ENCODE measurements around the gene LORICRIN. TPM values are rescaled to one million over a fixed set of nuclear protein-coding genes. Genes with fewer than 3 reads are reported as not detected.
A peak's percentile ranks its signal among the peaks of the same experiment; 100 is the strongest.
"Not testable (repeated sequence)": the region's sequence is repeated elsewhere in the genome, so short reads cannot be mapped to it uniquely, and the experiment has no call there.

The LORICRIN gene
- total RNA-seq, 1 donor: not detected

GRCh38 chr1:153220606-153221303 lies 38.7 kb upstream of the LORICRIN start:
- DNase-seq (ENCODE audit: low read depth): no peak
- H3K4me3 ChIP-seq (ENCODE audit: low read depth, low read length): no peak overlapping the region
- no peak for TF ChIP-seq CTCF (IDR thresholded peaks at IDR 0.05; ENCODE audit: insufficient read depth, low read length)

- peak; percentile 54 for DNase-seq (ENCODE audit: low read depth)
- not testable (repeated sequence) for H3K4me3 ChIP-seq (ENCODE audit: low read depth, low read length)
- peak; percentile 64 for TF ChIP-seq CTCF (IDR thresholded peaks at IDR 0.05; ENCODE audit: insufficient read depth, low read length)
Measured at GRCh38 chr1:153223040-153223891, 36.2 kb upstream of the LORICRIN start.

DNA sequence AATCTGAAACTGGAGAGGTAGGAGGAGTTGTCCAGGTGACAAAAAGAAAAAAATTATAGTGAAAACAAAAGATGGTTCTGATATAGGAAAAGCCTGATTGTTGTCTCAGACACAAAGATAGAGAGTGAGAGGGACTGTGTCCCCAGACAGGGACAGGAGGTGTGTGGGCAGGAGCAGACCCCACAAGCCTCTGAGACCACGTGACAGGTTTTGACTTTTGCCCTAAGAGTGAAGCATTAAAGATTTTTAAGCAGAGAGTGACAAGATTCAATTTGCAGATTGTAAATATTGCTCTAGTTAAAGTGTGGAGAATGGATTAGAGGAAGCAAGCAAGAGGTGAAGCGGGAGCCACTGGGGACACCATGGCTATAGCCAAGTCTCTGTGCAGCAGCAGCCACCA lies 31.7 kb upstream of the LORICRIN start:
- DNase-seq (ENCODE audit: low read depth): no peak
- no peak overlapping the region for H3K4me3 ChIP-seq (ENCODE audit: low read depth, low read length)
- TF ChIP-seq CTCF (IDR thresholded peaks at IDR 0.05; ENCODE audit: insufficient read depth, low read length): no peak

DNA sequence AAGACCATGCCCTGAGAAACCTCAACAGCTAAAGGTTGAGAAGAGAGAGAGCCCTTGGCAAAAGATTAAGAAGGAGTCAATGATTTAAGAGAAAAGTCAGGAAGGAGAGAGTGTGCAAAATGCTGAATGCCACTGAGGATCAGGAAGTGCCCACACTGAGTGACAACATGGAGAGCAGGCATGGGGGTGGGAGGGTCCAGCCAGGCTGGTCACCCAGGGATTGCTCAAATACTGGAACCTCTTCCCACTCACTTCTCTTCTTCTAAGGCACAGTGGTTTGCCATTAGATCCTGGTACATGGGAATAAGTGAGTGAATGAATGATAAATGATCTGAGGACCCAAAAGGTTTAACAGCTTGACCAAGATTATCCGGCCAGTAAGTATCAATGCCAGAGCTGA lies 31.0 kb upstream of the LORICRIN start:
- no peak overlapping the region for H3K4me3 ChIP-seq (ENCODE audit: low read depth, low read length)
- no peak for TF ChIP-seq CTCF (IDR thresholded peaks at IDR 0.05; ENCODE audit: insufficient read depth, low read length)
- DNase-seq (ENCODE audit: low read depth): no peak

DNA sequence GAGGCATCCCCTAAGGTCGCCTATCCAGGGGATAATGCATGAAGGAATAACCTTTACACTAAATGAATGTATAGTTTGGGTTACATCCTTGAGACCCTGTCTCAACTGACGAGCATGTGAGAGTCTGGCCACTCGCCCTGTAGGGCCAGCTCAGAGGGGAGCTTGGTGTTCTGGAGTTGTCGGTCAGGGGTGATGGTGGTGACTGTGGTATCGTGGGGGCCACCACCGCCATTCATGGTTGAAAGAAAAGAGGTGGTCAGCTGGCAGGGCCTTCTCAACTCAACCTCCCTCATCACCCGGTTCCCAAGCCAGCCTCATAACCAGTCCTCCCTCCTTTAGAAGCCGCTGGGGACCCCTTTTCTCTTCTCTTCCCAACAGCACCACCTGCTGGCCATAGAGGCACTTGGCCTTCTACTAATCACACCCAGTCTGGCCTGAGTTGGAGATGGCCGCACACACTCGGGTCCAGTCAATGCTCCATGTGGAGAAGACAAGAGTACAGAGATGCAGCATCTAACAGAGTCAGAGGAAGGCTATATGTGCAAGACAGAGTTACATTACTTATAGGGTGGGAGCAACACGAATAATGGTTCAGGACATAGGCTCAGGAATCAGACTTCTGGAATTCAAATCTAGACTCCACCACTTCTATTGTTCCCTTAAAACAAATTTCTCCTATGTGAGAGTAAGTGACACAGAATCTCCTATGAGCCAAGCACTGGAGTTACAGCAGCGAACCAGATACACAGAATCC lies 30.2 kb upstream of the LORICRIN start:
- not testable (repeated sequence) for DNase-seq (ENCODE audit: low read depth); H3K4me3 ChIP-seq (ENCODE audit: low read depth, low read length)
- TF ChIP-seq CTCF (IDR thresholded peaks at IDR 0.05; ENCODE audit: insufficient read depth, low read length): peak; percentile 35

DNA sequence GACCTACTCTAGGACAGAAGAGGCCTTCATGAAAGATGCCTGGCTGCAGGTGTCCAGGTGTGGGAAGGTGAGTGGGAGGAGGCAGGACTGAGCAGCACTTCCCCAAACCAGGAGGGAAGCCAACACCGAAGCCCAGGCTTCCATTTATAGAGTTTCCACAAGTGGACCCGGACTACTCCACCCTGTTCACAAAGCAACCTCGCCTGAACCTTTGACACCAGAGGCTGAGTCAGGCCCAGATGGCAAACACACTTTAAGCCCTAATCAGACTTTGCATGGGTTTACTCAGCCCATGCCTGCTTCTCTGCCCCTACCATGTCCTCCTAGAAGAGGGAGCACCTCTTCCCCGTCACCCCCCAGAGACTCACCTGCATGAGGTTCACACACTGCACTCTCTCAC lies 28.1 kb upstream of the LORICRIN start:
- TF ChIP-seq CTCF (IDR thresholded peaks at IDR 0.05; ENCODE audit: insufficient read depth, low read length): no peak
- DNase-seq (ENCODE audit: low read depth): no peak
- no peak overlapping the region for H3K4me3 ChIP-seq (ENCODE audit: low read depth, low read length)
